ENCODE measurements around the gene S1PR5. TPM values are rescaled to one million over a fixed set of nuclear protein-coding genes. Genes with fewer than 3 reads are reported as not detected.

The S1PR5 gene
- total and polyA plus RNA-seq, 4 donors, result 0.17 to 0.56 (median 0.34) TPM

- H3K9me3 ChIP-seq (ENCODE audit: control insufficient read depth in 4 of 4, low read length in 3 of 4), result no peaks in the 10 kb centered on the region
- H3K27ac ChIP-seq (ENCODE audit: low read depth in 1 of 2, low read length in 2 of 2), result peak overlapping the region; percentile 97
- H3K27me3 ChIP-seq (ENCODE audit: control insufficient read depth in 4 of 4, insufficient read depth in 4 of 4, low read length in 3 of 4), result no peaks in the 10 kb centered on the region
- H3K4me3 ChIP-seq (ENCODE audit: low read depth in 1 of 3, low read length in 3 of 3), result peak overlapping the region; percentile 63 to 81 (median 72)
- H3K9ac ChIP-seq (ENCODE audit: low read depth in 1 of 2, low read length in 2 of 2), result peak overlapping the region; percentile 75 to 88
- H3K36me3 ChIP-seq (ENCODE audit: control insufficient read depth in 4 of 4, insufficient read depth in 3 of 4, low read depth in 1 of 4, low read length in 3 of 4), result peaks cover 0 to 7% (median under 1%) of the 10 kb centered on the region in 4 donors
- peak; percentile 96 for DNase-seq (ENCODE audit: low spot score)
- whole genome bisulfite sequencing, result under 1% methylated on average over 65 of the region's 65 CpGs
- TF ChIP-seq RAD21 (IDR thresholded peaks at IDR 0.05) (no peak), ZBTB33 (IDR thresholded peaks at IDR 0.05) (no peak), FOXA2 (IDR thresholded peaks at IDR 0.05) (no peak), SP1 (IDR thresholded peaks at IDR 0.05) (no peak), HNF4A (conservative IDR thresholded peaks at IDR 0.05) (no peak), MAX (IDR thresholded peaks at IDR 0.05) (no peak), EGR1 (IDR thresholded peaks at IDR 0.05; ENCODE audit: low read depth in 2 of 2) (peak; percentile 72 to 90), NR2F2 (IDR thresholded peaks at IDR 0.05) (no peak), FOXA1 (IDR thresholded peaks at IDR 0.05) (no peak), HNF4G (IDR thresholded peaks at IDR 0.05) (no peak), YY1 (IDR thresholded peaks at IDR 0.05) (peak; percentile 71), JUND (IDR thresholded peaks at IDR 0.05) (no peak), GABPA (IDR thresholded peaks at IDR 0.05 in 1 of 2, conservative IDR thresholded peaks at IDR 0.05 in 1 of 2) (no peak), TAF1 (conservative IDR thresholded peaks at IDR 0.05) (no peak)
- H3K4me1 ChIP-seq (ENCODE audit: control insufficient read depth in 4 of 4, insufficient read depth in 4 of 4, low read length in 3 of 4), result peaks cover 15 to 49% (median 38%) of the 10 kb centered on the region in 4 donors
These were observed 14.7 kb downstream of the S1PR5 start for GRCh38 chr19:10502524-10503001.

GRCh38 chr19:10501971-10502523, 15.2 kb downstream of the S1PR5 start:
- Histone ChIP-seq H3K9ac (ENCODE audit: low read depth in 1 of 2, low read length in 2 of 2) (peak overlapping the region; percentile 75 to 88), H3K4me1 (ENCODE audit: control insufficient read depth in 4 of 4, insufficient read depth in 4 of 4, low read length in 3 of 4) (peaks cover 15 to 53% (median 39%) of the 10 kb centered on the region in 4 donors), H3K36me3 (ENCODE audit: control insufficient read depth in 4 of 4, insufficient read depth in 3 of 4, low read depth in 1 of 4, low read length in 3 of 4) (peaks cover 0 to 7% (median 2%) of the 10 kb centered on the region in 4 donors), H3K27me3 (ENCODE audit: control insufficient read depth in 4 of 4, insufficient read depth in 4 of 4, low read length in 3 of 4) (no peaks in the 10 kb centered on the region), H3K9me3 (ENCODE audit: control insufficient read depth in 4 of 4, low read length in 3 of 4) (no peaks in the 10 kb centered on the region), H3K27ac (ENCODE audit: low read depth in 1 of 2, low read length in 2 of 2) (peak overlapping the region; percentile 97), H3K4me3 (ENCODE audit: low read depth in 1 of 3, low read length in 3 of 3) (peak overlapping the region; percentile 38 to 81 (median 72))
- peak; percentile 65 for DNase-seq (ENCODE audit: low spot score)
- peak; percentile 92 for TF ChIP-seq SP1 (IDR thresholded peaks at IDR 0.05)
- TF ChIP-seq ATF3 (IDR thresholded peaks at IDR 0.05), result no peak
- no peak for TF ChIP-seq FOXA1 (IDR thresholded peaks at IDR 0.05)
- peak; percentile 69 for TF ChIP-seq REST (IDR thresholded peaks at IDR 0.05)
- TF ChIP-seq JUND (IDR thresholded peaks at IDR 0.05), result peak in 1 of 2 donors; percentile 32
- TF ChIP-seq MAX (IDR thresholded peaks at IDR 0.05), result peak; percentile 88
- peak; percentile 59 for TF ChIP-seq NR2F2 (IDR thresholded peaks at IDR 0.05)
- peak; percentile 72 for TF ChIP-seq ZBTB33 (IDR thresholded peaks at IDR 0.05)
- peak; percentile 58 to 70 for TF ChIP-seq HNF4A (conservative IDR thresholded peaks at IDR 0.05)
- no peak for TF ChIP-seq CTCF (IDR thresholded peaks at IDR 0.05; ENCODE audit: low read depth, low read length, missing input control)
- peak; percentile 98 for TF ChIP-seq RXRA (IDR thresholded peaks at IDR 0.05)
- peak; percentile 85 for TF ChIP-seq FOXA2 (IDR thresholded peaks at IDR 0.05)
- TF ChIP-seq TAF1 (conservative IDR thresholded peaks at IDR 0.05), result no peak
- TF ChIP-seq RAD21 (IDR thresholded peaks at IDR 0.05), result peak in 1 of 2 donors; percentile 20
- peak; percentile 58 for TF ChIP-seq YY1 (IDR thresholded peaks at IDR 0.05)
- under 1% methylated on average over 35 of the region's 35 CpGs for WGBS

All from liver (tissue), 9 donors.